SK-N-SH (cell line): ENCODE results near the gene PFKFB2. TPM values are rescaled to one million over a fixed set of nuclear protein-coding genes. Genes with fewer than 3 reads are reported as not detected.

Source experiments
- CTCF ChIA-PET: fragments of 300-600, 350-600 bp; formaldehyde crosslinking; extraction: SDS; loops from one replicate; lab custom pipeline; 2021; lab: Yijun Ruan, JAX
- POLR2A ChIA-PET: fragments of 350-600 bp; sonication (Branson Sonifier 250); formaldehyde crosslinking; extraction: SDS; loops from one replicate; lab custom pipeline; 2020; ENCODE audit warnings: antibody characterized with exemption, inconsistent platforms; lab: Yijun Ruan, JAX
- DNase-seq: peaks from one replicate; pipeline ENCODE4 v3.0.0; 2012
- H2AFZ ChIP-seq: fragments of 200-600 bp; sonication (generic); 2 replicates; pipeline ENCODE4 v1.8.1; 2016; ENCODE audit warnings: antibody characterized with exemption, mild to moderate bottlenecking, low read depth
- H3F3A ChIP-seq: fragments of 200-600 bp; sonication (generic); replicated peaks from 2 replicates; pipeline ENCODE3; 2016; ENCODE audit warnings: antibody characterized with exemption, mild to moderate bottlenecking; ENCODE audit not compliant: insufficient read depth
- H3K27ac ChIP-seq, 2 experiments: fragments of 200-500 bp in 1 of 2; fragments of 200-600 bp in 1 of 2; sonication (Bioruptor generic) in 1 of 2; sonication (generic), shearing (Covaris generic) in 1 of 2; 2 replicates each; pipeline versions ENCODE4 v1.5.1 to v1.6.1; 2014 to 2016; ENCODE audit warnings: low read depth in 2 of 2, inconsistent platforms in 1 of 2, low read length in 1 of 2, mild to moderate bottlenecking in 1 of 2, mixed read lengths in 1 of 2
- H3K27me3 ChIP-seq: fragments of 200-600 bp; sonication (generic), shearing (Covaris generic); 2 replicates; pipeline ENCODE4 v1.6.1; 2016; ENCODE audit warnings: mixed run types; ENCODE audit not compliant: insufficient read depth
- H3K36me3 ChIP-seq, 2 experiments: fragments of 200-500 bp in 1 of 2; fragments of 200-600 bp in 1 of 2; sonication (Bioruptor generic) in 1 of 2; sonication (generic) in 1 of 2; replicated peaks in 1 of 2; 2 replicates each; pipeline versions ENCODE3 to v1.5.1; 2014 to 2016; ENCODE audit warnings: low read length in 1 of 2, mild to moderate bottlenecking in 1 of 2; ENCODE audit not compliant: insufficient read depth in 2 of 2, control insufficient read depth in 1 of 2
- H3K4me1 ChIP-seq, 2 experiments: fragments of 200-500 bp in 1 of 2; fragments of 200-600 bp in 1 of 2; sonication (Bioruptor generic) in 1 of 2; sonication (generic), shearing (Covaris generic) in 1 of 2; 2 replicates each; pipeline versions ENCODE4 v1.5.1 to v1.6.1; 2014 to 2016; ENCODE audit warnings: low read depth in 1 of 2, low read length in 1 of 2, mixed run types in 1 of 2; ENCODE audit not compliant: insufficient read depth in 2 of 2, control insufficient read depth in 1 of 2
- H3K4me2 ChIP-seq: fragments of 200-600 bp; sonication (generic), shearing (Covaris generic); 2 replicates; pipeline ENCODE4 v1.6.1; 2017; ENCODE audit warnings: mixed run types
- H3K4me3 ChIP-seq, 2 experiments: fragments of 200-500 bp in 1 of 2; fragments of 200-600 bp in 1 of 2; sonication (Bioruptor generic) in 1 of 2; sonication (generic), shearing (Covaris generic) in 1 of 2; 2 replicates each; pipeline versions ENCODE4 v1.5.1 to v1.8.1; 2014 to 2016; ENCODE audit warnings: low read depth in 2 of 2, inconsistent platforms in 1 of 2, low read length in 1 of 2, mild to moderate bottlenecking in 1 of 2, mixed read lengths in 1 of 2, moderate library complexity in 1 of 2
- H3K79me2 ChIP-seq: fragments of 200-600 bp; sonication (generic); 2 replicates; pipeline ENCODE4 v1.8.1; 2017; ENCODE audit warnings: mild to moderate bottlenecking; ENCODE audit not compliant: insufficient read depth
- H3K9ac ChIP-seq: fragments of 200-600 bp; sonication (generic); 2 replicates; pipeline ENCODE4 v1.6.1; 2017; ENCODE audit warnings: mixed run types
- H3K9me2 ChIP-seq: fragments of 200-600 bp; sonication (generic); 2 replicates; pipeline ENCODE4 v1.6.1; 2017; ENCODE audit warnings: mixed run types
- H3K9me3 ChIP-seq: fragments of 200-600 bp; sonication (generic); 2 replicates; pipeline ENCODE4 v1.6.1; 2017; ENCODE audit warnings: mixed run types, mild to moderate bottlenecking, moderate library complexity
- H4K20me1 ChIP-seq: fragments of 200-600 bp; sonication (generic); 2 replicates; pipeline ENCODE4 v1.6.1; 2017; ENCODE audit warnings: mild to moderate bottlenecking, mixed run types; ENCODE audit not compliant: insufficient read depth
- CTCF ChIP-seq: fragments of 200-600 bp; sonication (generic); IDR thresholded peaks from 2 replicates; pipeline ENCODE4 v1.6.1; 2017; ENCODE audit warnings: antibody characterized with exemption, mild to moderate bottlenecking, moderate library complexity
- FOXJ3 ChIP-seq: sonication (generic); formaldehyde crosslinking; IDR thresholded peaks from 2 replicates; pipeline ENCODE4 v1.5.1; 2020; ENCODE audit warnings: mild to moderate bottlenecking, missing genetic modification reagents
- GABPA ChIP-seq: IDR thresholded peaks from 2 replicates; pipeline ENCODE4 v1.4.0; 2012; ENCODE audit warnings: low read depth, mild to moderate bottlenecking
- MAX ChIP-seq: IDR thresholded peaks from 2 replicates; pipeline ENCODE4 v1.4.0; 2012; ENCODE audit warnings: low read depth
- MEF2A ChIP-seq: IDR thresholded peaks from 2 replicates; pipeline ENCODE4 v1.4.0; 2012; ENCODE audit warnings: low read depth, borderline replicate concordance
- MXI1 ChIP-seq: IDR thresholded peaks from 2 replicates; pipeline ENCODE4 v1.6.1; 2012; ENCODE audit warnings: mild to moderate bottlenecking, low read depth, low read length, improper control_type of control experiment
- PBX3 ChIP-seq: IDR thresholded peaks from 2 replicates; pipeline ENCODE4; 2012
- POLR2AphosphoS5 ChIP-seq: IDR thresholded peaks from 2 replicates; pipeline ENCODE4 v1.6.1; 2012; ENCODE audit warnings: low read depth, low read length
- RFX5 ChIP-seq: IDR thresholded peaks from 2 replicates; pipeline ENCODE4 v1.6.1; 2012; ENCODE audit warnings: mild to moderate bottlenecking, improper control_type of control experiment, low read length
- SMC3 ChIP-seq: IDR thresholded peaks from 2 replicates; pipeline ENCODE4 v1.6.1; 2012; ENCODE audit warnings: low read depth, low read length, improper control_type of control experiment
- TCF12 ChIP-seq: IDR thresholded peaks from 2 replicates; pipeline ENCODE4 v1.4.0; 2012
- TEAD4 ChIP-seq: IDR thresholded peaks from 2 replicates; pipeline ENCODE4 v1.4.0; 2012; ENCODE audit warnings: mild to moderate bottlenecking, borderline replicate concordance; ENCODE audit not compliant: insufficient read depth
- USF1 ChIP-seq: IDR thresholded peaks from 2 replicates; pipeline ENCODE4 v1.4.0; 2012; ENCODE audit warnings: low read depth, borderline replicate concordance
- USF2 ChIP-seq: fragments of 150-350 bp; IDR thresholded peaks from 2 replicates; pipeline ENCODE4 v1.6.1; 2017; ENCODE audit warnings: antibody characterized with exemption, low read length, low read depth, borderline replicate concordance
- WGBS: methylation state at CpG from one replicate; pipeline ENCODE4 v1.1.6; 2017; ENCODE audit warnings: low lambda C conversion rate; 5-methylcytosine and 5-hydroxymethylcytosine counted together
- polyA plus RNA-seq, 3 experiments: library from polyadenylated mRNA; depleted of rRNA; stranded (reverse); fragments of >200 nt; gene quantifications; 2 replicates each; pipeline ENCODE4 v1.2.3, GENCODE V29; 2012

Gene PFKFB2
- polyA plus RNA-seq, 1 of the 3 experiments (the other 2 are of a cell fraction): 1.8 TPM

GRCh38 chr1:207022996-207023679 lies 29.9 kb upstream of the PFKFB2 start:
- Histone ChIP-seq H3K4me2 (no peak overlapping the region), H3K27me3 (no peaks in the 10 kb centered on the region), H3F3A (peaks cover 17% of the 10 kb centered on the region), H3K27ac (no peak overlapping the region), H3K9ac (no peak overlapping the region), H3K9me2 (no peaks in the 10 kb centered on the region), H4K20me1 (no peaks in the 10 kb centered on the region), H3K36me3 (no peaks in the 10 kb centered on the region), H3K4me1 (peaks cover 8 to 43% of the 10 kb centered on the region in 2 experiments), H3K4me3 (no peak overlapping the region), H3K79me2 (no peaks in the 10 kb centered on the region), H2AFZ (no peak overlapping the region), H3K9me3 (no peaks in the 10 kb centered on the region)
- CTCF ChIA-PET: interaction anchor here (0.8 to 1.4 kb wide), 2 partner anchors 9 to 19 kb away, joined by 3 read pairs; no protein-coding TSS in a partner anchor
- 84% methylated on average over 4 of the region's 8 CpGs for WGBS
- DNase-seq: no peak
- TF ChIP-seq MEF2A (no peak), RFX5 (no peak), MXI1 (no peak), TEAD4 (no peak), POLR2AphosphoS5 (no peak), PBX3 (no peak), MAX (no peak), TCF12 (no peak), USF2 (no peak), CTCF (no peak), SMC3 (no peak), GABPA (no peak), FOXJ3 (CRISPR knock-in tag) (no peak), USF1 (no peak)
- POLR2A ChIA-PET: no interaction called here
